ENCODE measurements around the gene GTF3C4. TPM values are rescaled to one million over a fixed set of nuclear protein-coding genes. Genes with fewer than 3 reads are reported as not detected.

GTF3C4 gene, protein sequence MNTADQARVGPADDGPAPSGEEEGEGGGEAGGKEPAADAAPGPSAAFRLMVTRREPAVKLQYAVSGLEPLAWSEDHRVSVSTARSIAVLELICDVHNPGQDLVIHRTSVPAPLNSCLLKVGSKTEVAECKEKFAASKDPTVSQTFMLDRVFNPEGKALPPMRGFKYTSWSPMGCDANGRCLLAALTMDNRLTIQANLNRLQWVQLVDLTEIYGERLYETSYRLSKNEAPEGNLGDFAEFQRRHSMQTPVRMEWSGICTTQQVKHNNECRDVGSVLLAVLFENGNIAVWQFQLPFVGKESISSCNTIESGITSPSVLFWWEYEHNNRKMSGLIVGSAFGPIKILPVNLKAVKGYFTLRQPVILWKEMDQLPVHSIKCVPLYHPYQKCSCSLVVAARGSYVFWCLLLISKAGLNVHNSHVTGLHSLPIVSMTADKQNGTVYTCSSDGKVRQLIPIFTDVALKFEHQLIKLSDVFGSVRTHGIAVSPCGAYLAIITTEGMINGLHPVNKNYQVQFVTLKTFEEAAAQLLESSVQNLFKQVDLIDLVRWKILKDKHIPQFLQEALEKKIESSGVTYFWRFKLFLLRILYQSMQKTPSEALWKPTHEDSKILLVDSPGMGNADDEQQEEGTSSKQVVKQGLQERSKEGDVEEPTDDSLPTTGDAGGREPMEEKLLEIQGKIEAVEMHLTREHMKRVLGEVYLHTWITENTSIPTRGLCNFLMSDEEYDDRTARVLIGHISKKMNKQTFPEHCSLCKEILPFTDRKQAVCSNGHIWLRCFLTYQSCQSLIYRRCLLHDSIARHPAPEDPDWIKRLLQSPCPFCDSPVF
- total RNA-seq: 12.5 TPM

DNA sequence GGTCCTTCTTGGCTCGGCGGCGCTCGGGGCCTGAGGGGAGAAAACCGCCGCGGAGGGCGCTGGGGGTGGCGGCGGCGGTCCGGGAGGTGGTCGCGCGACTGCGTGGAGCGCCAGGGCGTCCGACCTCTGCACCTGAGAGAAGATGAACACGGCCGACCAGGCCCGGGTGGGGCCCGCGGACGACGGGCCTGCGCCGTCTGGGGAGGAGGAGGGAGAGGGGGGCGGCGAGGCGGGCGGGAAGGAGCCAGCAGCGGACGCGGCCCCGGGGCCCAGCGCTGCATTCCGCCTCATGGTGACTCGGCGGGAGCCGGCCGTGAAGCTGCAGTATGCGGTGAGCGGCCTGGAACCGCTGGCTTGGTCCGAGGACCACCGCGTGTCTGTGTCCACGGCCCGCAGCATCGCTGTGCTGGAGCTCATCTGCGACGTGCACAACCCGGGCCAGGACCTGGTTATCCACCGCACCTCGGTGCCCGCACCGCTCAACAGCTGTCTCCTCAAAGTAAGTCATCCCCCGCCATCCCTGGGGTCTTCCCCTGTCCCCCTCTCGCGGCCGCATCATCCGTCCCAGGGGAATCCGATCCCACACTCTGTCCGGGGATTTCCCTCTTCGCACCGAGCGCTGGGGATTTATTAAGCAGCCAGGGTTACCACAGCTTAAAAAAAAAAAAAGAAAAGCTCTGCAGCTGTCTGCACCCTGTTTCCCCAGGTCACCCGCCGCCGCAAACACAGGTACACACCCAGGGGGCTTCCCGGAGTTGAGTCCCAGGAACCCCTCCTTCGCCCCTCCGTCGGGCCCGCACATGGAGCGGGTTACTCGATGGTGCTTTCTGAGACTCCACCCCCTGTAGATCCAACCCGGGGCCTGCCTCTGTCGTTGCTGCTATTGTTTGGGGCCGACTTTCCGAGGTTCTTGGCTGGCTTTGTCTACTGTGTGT is at the start of gene GTF3C4:
GTF3C4 (plus strand) TSS at position 8 of the 935 bp plus-strand sequence; CDS start at position 143, 135 bp downstream.
- no peaks in the 10 kb centered on the region for H3K9me3 ChIP-seq (ENCODE audit: control insufficient read depth in 3 of 3, low read length in 3 of 3)

DNA sequence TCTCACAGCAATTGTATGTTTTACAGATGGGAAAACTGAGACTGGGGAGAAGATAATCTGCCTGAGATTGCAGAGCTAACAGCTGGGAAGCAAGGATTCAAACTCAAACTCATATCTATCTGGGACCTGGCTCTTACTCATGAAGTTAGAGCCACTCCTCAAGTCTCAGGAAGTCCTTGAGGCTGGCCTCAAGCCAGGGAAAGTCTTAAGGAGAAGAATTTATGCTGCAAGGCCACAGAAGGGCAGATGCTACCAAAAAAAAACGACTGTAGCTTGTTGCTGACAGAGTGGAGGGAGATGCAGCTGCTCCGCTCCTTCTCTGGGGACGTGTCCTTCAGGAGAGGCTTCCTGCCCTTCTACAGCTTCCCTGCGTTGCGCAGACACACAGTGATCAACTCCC is 48.1 kb upstream of the GTF3C4 start:
- H3K27me3 ChIP-seq (ENCODE audit: control insufficient read depth in 3 of 3, insufficient read depth in 3 of 3, low read length in 3 of 3): no peaks in the 10 kb centered on the region
- peaks cover 17 to 46% (median 36%) of the 10 kb centered on the region in 3 donors for H3K36me3 ChIP-seq (ENCODE audit: control insufficient read depth in 3 of 3, insufficient read depth in 3 of 3, low read length in 3 of 3)
- H3K4me3 ChIP-seq (ENCODE audit: low read length in 3 of 3): no peak overlapping the region
- no peak overlapping the region for H3K27ac ChIP-seq (ENCODE audit: low read depth, low read length)
- no peaks in the 10 kb centered on the region for H3K9me3 ChIP-seq (ENCODE audit: control insufficient read depth in 3 of 3, low read length in 3 of 3)
- H3K4me1 ChIP-seq (ENCODE audit: control insufficient read depth in 3 of 3, insufficient read depth in 3 of 3, low read length in 3 of 3): no peaks in the 10 kb centered on the region
- H3K9ac ChIP-seq (ENCODE audit: low read depth in 1 of 3, low read length in 3 of 3): no peak overlapping the region

More for the DNA sequence above, at the start of gene GTF3C4:
- H3K27me3 ChIP-seq (ENCODE audit: control insufficient read depth in 3 of 3, insufficient read depth in 3 of 3, low read length in 3 of 3): no peaks in the 10 kb centered on the region
- H3K27ac ChIP-seq (ENCODE audit: low read depth, low read length): peak within 1 kb of the TSS; percentile 98
- H3K4me1 ChIP-seq (ENCODE audit: control insufficient read depth in 3 of 3, insufficient read depth in 3 of 3, low read length in 3 of 3): peaks cover 16 to 34% (median 29%) of the 10 kb centered on the region in 3 donors
- H3K4me3 ChIP-seq (ENCODE audit: low read length in 3 of 3): peak within 1 kb of the TSS; percentile 94 to 99 (median 98)
- H3K9ac ChIP-seq (ENCODE audit: low read depth in 1 of 3, low read length in 3 of 3): peak within 1 kb of the TSS; percentile 96 to 99 (median 98)
- H3K36me3 ChIP-seq (ENCODE audit: control insufficient read depth in 3 of 3, insufficient read depth in 3 of 3, low read length in 3 of 3): no peaks in the 10 kb centered on the region

DNA sequence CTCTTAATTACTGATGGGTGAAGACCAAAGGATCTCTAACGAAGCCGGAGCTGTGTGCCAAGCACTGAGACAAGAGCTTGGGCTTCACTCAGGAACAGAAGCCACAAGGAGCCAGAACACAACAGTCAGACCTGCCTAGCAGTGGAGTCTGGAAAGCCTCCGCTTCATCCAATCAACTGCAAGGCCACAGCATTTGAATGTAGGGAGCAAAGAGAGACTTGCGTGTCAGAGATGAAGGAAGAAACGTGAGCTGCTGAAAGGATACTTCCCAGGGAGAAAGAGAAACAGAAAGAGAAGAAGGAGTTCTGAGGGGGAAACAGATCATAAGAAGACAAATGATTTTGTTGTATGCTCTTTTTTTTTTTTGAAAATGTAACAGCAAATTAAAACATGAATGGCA is 44.0 kb upstream of the GTF3C4 start:
- Histone ChIP-seq H3K36me3 (ENCODE audit: control insufficient read depth in 3 of 3, insufficient read depth in 3 of 3, low read length in 3 of 3) (peaks cover 35 to 61% (median 54%) of the 10 kb centered on the region in 3 donors), H3K27me3 (ENCODE audit: control insufficient read depth in 3 of 3, insufficient read depth in 3 of 3, low read length in 3 of 3) (no peaks in the 10 kb centered on the region), H3K27ac (ENCODE audit: low read depth, low read length) (no peak overlapping the region), H3K9ac (ENCODE audit: low read depth in 1 of 3, low read length in 3 of 3) (no peak overlapping the region), H3K4me1 (ENCODE audit: control insufficient read depth in 3 of 3, insufficient read depth in 3 of 3, low read length in 3 of 3) (no peaks in the 10 kb centered on the region), H3K4me3 (ENCODE audit: low read length in 3 of 3) (no peak overlapping the region), H3K9me3 (ENCODE audit: control insufficient read depth in 3 of 3, low read length in 3 of 3) (no peaks in the 10 kb centered on the region)

DNA sequence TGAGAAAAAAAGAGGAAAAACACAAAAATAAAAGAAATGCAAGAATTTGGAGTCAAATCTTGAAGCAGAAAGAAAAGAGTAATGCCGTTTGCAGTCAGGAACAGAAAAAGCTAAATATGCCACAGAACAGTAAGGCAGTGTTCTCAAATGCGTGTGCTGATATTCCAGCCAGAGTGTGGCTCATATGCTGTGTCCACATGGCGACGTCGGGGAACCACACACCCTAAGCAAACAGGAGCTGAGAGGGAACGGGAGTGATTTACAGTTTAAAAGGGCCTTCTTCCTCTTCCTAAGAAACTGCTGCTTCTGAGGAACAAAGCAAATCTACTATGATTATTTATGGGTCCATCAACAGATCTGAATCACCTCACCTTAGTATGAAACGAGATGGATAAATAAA is 43.2 kb upstream of the GTF3C4 start:
- H3K9me3 ChIP-seq (ENCODE audit: control insufficient read depth in 3 of 3, low read length in 3 of 3): no peaks in the 10 kb centered on the region
- H3K4me3 ChIP-seq (ENCODE audit: low read length in 3 of 3): no peak overlapping the region
- no peaks in the 10 kb centered on the region for H3K4me1 ChIP-seq (ENCODE audit: control insufficient read depth in 3 of 3, insufficient read depth in 3 of 3, low read length in 3 of 3)
- peaks cover 35 to 64% (median 55%) of the 10 kb centered on the region in 3 donors for H3K36me3 ChIP-seq (ENCODE audit: control insufficient read depth in 3 of 3, insufficient read depth in 3 of 3, low read length in 3 of 3)
- no peaks in the 10 kb centered on the region for H3K27me3 ChIP-seq (ENCODE audit: control insufficient read depth in 3 of 3, insufficient read depth in 3 of 3, low read length in 3 of 3)
- no peak overlapping the region for H3K9ac ChIP-seq (ENCODE audit: low read depth in 1 of 3, low read length in 3 of 3)
- H3K27ac ChIP-seq (ENCODE audit: low read depth, low read length): no peak overlapping the region

DNA sequence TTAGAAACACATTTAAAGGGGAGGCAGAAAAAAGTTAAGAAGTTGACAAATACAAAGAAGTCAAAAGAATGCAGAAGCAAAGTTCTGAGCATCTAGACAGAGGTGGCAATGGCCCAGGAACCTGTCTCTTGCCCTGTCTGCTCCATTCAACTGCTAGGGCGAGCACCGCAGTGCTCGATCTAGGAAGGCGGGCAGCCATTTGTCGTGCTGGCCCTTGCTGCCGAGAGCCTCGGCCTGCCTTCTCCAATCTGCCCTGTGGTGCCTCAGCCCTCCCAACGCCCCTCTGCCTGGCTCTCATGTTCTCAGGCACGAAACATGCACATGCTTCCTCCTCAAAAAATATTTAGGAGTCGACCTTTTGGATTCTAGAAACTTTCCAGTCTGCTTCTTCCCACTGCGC is 42.7 kb upstream of the GTF3C4 start:
- peaks cover 35 to 60% (median 55%) of the 10 kb centered on the region in 3 donors for H3K36me3 ChIP-seq (ENCODE audit: control insufficient read depth in 3 of 3, insufficient read depth in 3 of 3, low read length in 3 of 3)
- no peaks in the 10 kb centered on the region for H3K4me1 ChIP-seq (ENCODE audit: control insufficient read depth in 3 of 3, insufficient read depth in 3 of 3, low read length in 3 of 3)
- no peak overlapping the region for H3K9ac ChIP-seq (ENCODE audit: low read depth in 1 of 3, low read length in 3 of 3)
- no peak overlapping the region for H3K4me3 ChIP-seq (ENCODE audit: low read length in 3 of 3)
- no peaks in the 10 kb centered on the region for H3K9me3 ChIP-seq (ENCODE audit: control insufficient read depth in 3 of 3, low read length in 3 of 3)
- no peaks in the 10 kb centered on the region for H3K27me3 ChIP-seq (ENCODE audit: control insufficient read depth in 3 of 3, insufficient read depth in 3 of 3, low read length in 3 of 3)
- no peak overlapping the region for H3K27ac ChIP-seq (ENCODE audit: low read depth, low read length)

DNA sequence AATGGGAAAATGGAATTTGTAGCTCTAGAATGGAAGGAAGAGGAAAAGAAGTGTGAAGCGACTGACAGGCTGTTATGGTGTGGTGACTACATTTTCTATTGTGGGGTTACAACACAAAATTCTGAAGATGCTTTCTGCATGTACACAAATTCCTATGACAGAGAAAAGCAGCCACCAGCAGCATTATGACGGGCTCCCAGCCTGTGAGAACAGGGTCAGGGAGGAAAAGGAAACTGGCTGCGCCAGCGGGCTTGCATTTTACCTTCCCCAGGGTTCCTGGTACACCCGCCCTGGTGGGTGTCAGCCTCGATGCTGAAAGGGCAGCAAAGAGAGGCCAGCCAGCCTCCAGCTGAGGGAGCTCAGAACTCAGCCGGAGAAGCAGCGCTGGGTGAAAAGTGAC is 41.5 kb upstream of the GTF3C4 start:
- Histone ChIP-seq H3K27ac (ENCODE audit: low read depth, low read length) (no peak overlapping the region), H3K9ac (ENCODE audit: low read depth in 1 of 3, low read length in 3 of 3) (no peak overlapping the region), H3K4me1 (ENCODE audit: control insufficient read depth in 3 of 3, insufficient read depth in 3 of 3, low read length in 3 of 3) (no peaks in the 10 kb centered on the region), H3K27me3 (ENCODE audit: control insufficient read depth in 3 of 3, insufficient read depth in 3 of 3, low read length in 3 of 3) (no peaks in the 10 kb centered on the region), H3K36me3 (ENCODE audit: control insufficient read depth in 3 of 3, insufficient read depth in 3 of 3, low read length in 3 of 3) (peaks cover 35 to 58% (median 55%) of the 10 kb centered on the region in 3 donors), H3K4me3 (ENCODE audit: low read length in 3 of 3) (no peak overlapping the region), H3K9me3 (ENCODE audit: control insufficient read depth in 3 of 3, low read length in 3 of 3) (no peaks in the 10 kb centered on the region)

DNA sequence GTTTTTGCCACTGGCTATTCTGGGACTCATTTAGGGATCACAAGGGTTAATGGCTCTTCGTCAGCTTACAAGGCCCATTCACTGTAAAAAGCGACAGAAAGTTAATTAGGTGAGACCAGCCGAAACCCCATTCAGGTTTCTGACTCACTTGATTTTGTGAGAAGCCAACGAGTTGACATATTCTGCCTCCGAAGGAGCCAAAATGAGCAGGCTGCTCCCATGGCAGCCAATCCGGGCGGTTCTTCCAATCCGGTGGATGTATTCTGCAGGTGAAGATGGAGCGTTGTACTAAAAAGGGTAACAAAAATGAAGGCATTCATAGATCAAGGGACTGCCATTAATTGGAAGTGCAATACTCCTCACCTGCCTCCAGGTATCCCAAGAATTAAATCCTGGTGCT is 40.1 kb upstream of the GTF3C4 start:
- Histone ChIP-seq H3K9ac (ENCODE audit: low read depth in 1 of 3, low read length in 3 of 3) (no peak overlapping the region), H3K27ac (ENCODE audit: low read depth, low read length) (no peak overlapping the region), H3K4me3 (ENCODE audit: low read length in 3 of 3) (no peak overlapping the region), H3K36me3 (ENCODE audit: control insufficient read depth in 3 of 3, insufficient read depth in 3 of 3, low read length in 3 of 3) (peaks cover 35 to 57% (median 53%) of the 10 kb centered on the region in 3 donors), H3K27me3 (ENCODE audit: control insufficient read depth in 3 of 3, insufficient read depth in 3 of 3, low read length in 3 of 3) (no peaks in the 10 kb centered on the region), H3K4me1 (ENCODE audit: control insufficient read depth in 3 of 3, insufficient read depth in 3 of 3, low read length in 3 of 3) (no peaks in the 10 kb centered on the region), H3K9me3 (ENCODE audit: control insufficient read depth in 3 of 3, low read length in 3 of 3) (no peaks in the 10 kb centered on the region)

DNA sequence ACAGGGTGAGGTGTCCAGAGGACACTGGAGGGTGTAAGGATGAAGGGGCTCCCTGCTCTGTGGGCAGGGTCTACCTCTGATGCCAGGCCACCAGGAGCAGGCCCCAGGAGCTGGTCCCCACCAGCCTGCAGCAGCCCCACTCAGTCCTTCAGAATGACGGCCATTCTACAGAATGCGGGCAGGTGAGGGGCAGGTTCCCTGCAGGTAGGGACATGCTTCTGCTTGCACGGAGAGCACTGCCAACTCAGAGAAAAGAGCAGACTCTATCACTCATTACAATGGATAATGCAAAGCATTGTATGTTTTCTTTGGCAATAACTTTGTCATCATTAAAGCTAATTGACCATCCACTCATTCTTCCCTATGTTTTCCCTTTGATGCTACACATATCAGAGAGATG is 39.5 kb upstream of the GTF3C4 start:
- Histone ChIP-seq H3K9ac (ENCODE audit: low read depth in 1 of 3, low read length in 3 of 3) (no peak overlapping the region), H3K27ac (ENCODE audit: low read depth, low read length) (no peak overlapping the region), H3K9me3 (ENCODE audit: control insufficient read depth in 3 of 3, low read length in 3 of 3) (no peaks in the 10 kb centered on the region), H3K36me3 (ENCODE audit: control insufficient read depth in 3 of 3, insufficient read depth in 3 of 3, low read length in 3 of 3) (peaks cover 32 to 56% (median 52%) of the 10 kb centered on the region in 3 donors), H3K27me3 (ENCODE audit: control insufficient read depth in 3 of 3, insufficient read depth in 3 of 3, low read length in 3 of 3) (no peaks in the 10 kb centered on the region), H3K4me3 (ENCODE audit: low read length in 3 of 3) (no peak overlapping the region), H3K4me1 (ENCODE audit: control insufficient read depth in 3 of 3, insufficient read depth in 3 of 3, low read length in 3 of 3) (no peaks in the 10 kb centered on the region)

DNA sequence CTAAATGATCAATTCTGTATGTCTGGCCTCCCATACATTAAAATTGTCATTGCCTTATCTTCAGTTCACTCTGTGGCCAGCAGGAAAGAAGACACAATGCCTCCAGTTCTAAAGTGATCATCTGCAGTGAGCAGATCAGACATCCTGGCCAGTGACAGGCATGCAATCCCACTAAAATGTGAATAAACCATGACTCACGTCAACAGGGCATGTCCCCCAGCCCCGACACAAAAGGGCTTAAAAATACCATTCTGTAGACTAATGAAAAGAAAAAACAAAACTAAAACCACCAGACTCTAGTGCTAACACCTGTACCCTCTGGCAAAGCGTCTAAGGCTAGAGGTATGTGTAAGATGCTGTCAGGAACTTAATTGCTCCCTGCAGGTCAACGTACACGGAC is 39.0 kb upstream of the GTF3C4 start:
- no peak overlapping the region for H3K27ac ChIP-seq (ENCODE audit: low read depth, low read length)
- H3K9ac ChIP-seq (ENCODE audit: low read depth in 1 of 3, low read length in 3 of 3): no peak overlapping the region
- no peaks in the 10 kb centered on the region for H3K27me3 ChIP-seq (ENCODE audit: control insufficient read depth in 3 of 3, insufficient read depth in 3 of 3, low read length in 3 of 3)
- no peaks in the 10 kb centered on the region for H3K4me1 ChIP-seq (ENCODE audit: control insufficient read depth in 3 of 3, insufficient read depth in 3 of 3, low read length in 3 of 3)
- no peaks in the 10 kb centered on the region for H3K9me3 ChIP-seq (ENCODE audit: control insufficient read depth in 3 of 3, low read length in 3 of 3)
- no peak overlapping the region for H3K4me3 ChIP-seq (ENCODE audit: low read length in 3 of 3)
- H3K36me3 ChIP-seq (ENCODE audit: control insufficient read depth in 3 of 3, insufficient read depth in 3 of 3, low read length in 3 of 3): peaks cover 30 to 54% (median 53%) of the 10 kb centered on the region in 3 donors

Measured in skeletal muscle tissue (tissue), 4 donors.